Kidney glomerular epithelial cell (primary cell): Measurements from ENCODE around the gene LBR.

Experiments
- DNase-seq: peaks from one replicate; lab custom pipeline; 2025; lab: John Stamatoyannopoulos, UW

LBR gene

DNA sequence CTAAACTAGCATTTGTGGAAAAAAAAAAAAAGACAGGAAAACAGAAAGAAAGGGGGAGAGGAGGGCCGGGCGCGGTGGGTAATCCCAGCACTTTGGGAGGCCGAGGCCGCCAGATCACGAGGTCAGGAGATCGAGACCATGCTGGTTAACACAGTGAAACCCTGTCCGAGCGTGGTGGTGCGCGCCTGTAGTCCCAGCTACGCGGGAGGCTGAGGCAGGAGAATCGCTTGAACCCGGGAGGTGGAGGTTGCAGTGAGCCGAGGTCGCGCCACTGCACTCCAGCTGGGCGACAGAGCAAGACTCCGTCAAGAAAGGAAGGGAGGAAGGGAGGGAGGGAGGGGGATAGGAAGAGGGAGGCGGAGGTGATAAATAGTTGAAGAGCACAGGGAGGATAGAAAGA is 54.7 kb downstream of the LBR start:
- DNase-seq = no peak

DNA sequence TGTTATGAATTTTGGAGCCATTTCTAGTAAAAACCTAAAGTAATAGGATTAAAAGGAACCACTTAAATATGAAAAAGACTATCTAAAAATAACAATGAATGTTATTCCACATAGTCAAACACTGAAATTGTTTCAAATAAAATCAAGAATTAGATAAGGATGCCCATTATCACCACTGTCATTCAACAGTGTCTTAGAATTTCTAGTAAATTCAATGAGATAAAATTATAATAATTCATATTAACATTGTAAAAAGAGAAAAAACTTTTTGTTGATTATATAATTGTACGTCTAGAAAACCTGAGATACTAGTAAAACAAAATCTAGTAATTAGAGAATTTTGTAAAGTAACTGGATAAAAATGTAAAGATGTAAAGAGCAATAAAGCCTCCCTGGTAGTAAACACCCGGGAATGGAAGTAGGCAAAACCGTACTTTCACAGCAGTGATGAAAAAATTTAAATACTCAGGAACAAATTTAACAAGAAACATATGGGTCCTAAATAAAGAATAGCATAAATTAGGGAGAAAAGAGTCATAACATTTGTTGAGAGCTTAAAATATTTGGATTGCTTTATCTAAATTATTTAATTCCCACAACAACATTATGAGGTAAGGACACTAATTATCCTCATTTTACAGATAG is 56.4 kb downstream of the LBR start:
- DNase-seq = no peak

DNA sequence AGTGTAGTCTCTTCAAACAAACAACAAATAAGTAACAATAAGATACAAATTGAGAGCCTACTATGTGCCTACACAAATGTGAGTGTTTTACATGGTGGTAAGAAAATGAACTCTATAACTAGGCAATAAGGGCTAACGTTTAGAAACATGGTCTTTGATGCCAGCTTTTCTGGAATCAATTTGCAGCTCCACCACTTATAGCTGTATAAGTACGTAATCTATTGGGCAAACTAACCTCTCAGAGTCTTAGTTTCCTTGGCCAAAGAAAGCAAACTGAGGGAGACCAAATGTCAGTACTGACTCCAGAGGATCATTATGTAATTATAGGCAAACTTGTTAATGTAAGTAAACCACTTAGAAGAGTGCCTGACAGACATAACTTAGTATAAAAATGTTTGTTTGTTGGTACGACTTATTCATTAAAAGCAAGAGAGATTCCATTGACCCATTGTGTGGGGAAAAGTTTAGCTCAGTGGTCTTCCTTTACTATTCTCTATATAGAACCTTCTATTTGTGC is 59.7 kb downstream of the LBR start:
- no peak for DNase-seq

DNA sequence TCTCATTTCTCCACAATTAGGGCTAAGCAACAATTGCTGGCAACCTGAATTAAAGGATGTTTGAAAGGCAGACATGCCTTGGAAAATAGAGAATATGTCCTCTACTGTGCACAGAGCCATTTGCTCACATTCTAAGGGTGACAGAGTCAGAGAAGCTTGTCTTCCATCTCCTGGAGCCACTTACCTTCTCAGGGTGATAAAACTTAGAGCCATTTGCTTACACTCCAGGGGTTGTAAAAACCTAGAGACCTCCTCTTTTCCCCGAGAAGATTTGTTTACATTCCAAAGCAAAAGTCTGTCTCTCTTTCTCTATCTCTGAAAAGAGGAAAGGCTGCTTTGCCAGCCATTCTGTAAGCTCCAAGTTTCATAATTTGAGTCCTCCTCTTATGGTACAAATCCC is 61.3 kb downstream of the LBR start:
- no peak for DNase-seq

DNA sequence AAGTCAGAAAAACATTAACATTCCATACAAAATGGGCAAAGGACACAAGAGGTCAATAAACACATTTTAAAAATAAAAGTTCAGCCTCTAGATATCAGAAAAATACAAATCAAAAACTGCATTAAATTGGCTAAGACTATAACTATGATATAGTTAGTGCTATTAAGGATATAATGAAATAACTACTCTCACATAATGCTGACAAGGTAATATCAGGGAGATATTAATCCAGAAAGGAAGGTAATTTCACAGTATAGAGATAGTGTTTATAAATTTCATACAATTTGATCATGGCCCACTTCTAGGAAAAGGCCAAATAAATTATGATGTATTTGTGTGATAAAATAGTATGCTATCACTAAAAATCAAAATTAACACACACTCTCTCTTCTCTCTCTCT is 61.8 kb downstream of the LBR start:
- no peak for DNase-seq

DNA sequence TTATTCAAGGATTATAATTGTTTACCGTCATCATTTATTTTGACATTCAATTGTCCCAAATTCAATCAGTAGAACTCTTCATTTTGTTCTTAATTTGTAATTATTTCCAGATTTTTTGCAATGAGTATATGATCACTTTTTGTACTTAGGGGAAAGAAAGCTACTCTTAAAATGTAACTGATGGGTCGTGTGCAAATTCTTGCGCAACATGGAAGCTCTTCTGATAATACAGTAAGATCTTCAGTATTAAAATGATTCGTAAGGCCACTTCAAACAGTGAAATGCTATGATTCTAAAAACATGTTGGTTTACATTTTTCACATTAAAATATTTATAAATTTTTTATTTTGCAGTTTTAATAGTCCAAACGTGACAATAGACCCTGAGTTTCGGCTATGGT is 63.4 kb downstream of the LBR start:
- no peak for DNase-seq

DNA sequence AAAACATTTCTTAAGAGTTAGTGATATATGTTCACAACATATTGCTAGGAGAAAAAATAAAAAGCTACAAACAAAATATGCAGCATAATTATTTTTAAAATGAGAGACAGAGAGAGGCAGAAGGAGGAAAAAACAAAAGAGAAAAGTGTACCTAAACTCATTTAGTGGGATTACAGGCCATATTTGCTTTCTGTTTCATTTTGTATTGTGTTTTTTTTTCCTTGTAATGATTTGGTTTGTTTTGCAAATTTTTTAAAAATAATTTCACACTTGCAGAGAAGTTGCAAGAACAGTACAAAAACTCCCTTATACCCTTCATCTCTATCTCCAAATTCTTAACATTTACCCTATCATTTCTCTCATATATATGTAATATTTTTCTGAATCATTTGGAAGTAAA is 65.0 kb downstream of the LBR start:
- DNase-seq = no peak

DNA sequence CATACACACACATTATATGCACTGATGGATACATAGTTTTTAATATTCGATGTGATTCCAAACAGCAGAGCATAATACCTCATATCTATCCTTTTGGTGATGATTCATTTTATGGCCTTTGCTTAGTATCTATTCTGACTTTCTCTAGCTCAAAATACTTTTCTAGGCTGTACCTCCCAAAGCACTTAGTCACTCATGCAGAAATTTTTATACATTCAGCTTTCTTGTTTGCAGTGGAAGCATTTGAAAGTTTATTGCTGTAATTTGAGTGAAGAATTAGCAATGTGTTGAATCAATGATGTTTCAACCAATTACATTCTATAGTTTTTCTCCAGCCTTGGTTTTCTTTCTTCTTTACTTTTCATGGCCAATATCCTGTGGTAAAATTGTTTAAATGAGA is 66.7 kb downstream of the LBR start:
- no peak for DNase-seq

DNA sequence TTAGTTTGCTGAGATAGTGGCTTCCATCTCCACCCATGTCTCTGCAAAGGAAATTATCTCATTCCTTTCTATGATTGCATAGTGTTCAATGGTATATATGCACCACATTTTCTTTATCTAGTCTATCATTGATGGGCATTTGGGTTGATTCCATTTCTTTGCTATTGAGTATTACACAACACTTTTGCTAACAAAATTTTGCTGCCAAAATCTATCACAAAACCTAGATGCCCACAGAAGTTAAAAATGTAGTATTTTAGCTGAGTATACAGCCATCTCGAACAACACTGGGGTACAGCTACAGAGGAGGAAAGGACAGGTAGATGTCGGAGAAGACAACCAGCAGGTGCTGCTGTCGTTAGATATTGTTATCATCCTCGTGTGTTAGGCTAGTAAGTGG is 67.7 kb downstream of the LBR start:
- DNase-seq = no peak

DNA sequence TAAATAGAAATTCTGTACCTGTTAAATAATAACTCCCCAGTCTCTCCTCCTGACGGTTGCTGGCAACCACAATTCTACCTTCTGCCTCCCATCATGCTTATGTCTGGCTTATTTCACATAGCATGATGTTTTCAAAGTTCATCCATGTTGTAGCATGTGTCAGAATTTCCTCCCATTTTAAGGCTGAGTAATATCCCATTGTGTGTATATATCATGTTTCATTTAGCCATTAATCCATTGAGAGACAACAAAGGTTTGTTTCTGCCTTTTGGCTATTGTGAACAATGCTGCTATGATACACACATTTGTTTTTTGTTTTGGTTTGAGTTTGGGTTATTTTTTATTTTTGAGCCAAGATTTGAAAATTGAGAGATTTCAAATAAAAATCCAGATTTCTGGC is 72.0 kb downstream of the LBR start:
- DNase-seq = no peak

DNA sequence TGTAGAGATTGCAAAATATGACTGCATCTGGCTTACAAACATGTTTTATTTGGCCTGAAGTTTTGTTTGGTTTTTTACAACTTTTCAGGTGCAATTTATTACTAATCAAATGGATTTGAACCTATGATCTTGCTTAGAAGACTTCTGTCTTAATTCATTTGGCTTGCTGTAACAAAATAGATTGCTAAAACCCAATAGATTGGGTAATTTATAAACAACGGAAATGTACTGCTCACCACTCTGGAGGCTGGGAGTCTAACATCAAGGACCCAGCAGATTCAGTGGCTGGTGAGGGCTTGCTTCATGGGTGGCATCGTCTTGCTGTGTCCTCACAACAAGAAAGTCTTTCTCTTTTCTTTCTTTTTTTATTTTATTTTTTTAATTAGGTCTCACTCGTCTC is 72.9 kb downstream of the LBR start:
- DNase-seq = no peak
